ENCODE data around the gene CCNO. TPM values are rescaled to one million over a fixed set of nuclear protein-coding genes. Genes with fewer than 3 reads are reported as not detected.

Gene CCNO
- total RNA-seq = 1.6 and 2.1 TPM in 2 replicates

GRCh38 chr5:55232985-55233928 is at the start of gene CCNO:
Gene CCNO, minus strand, starts transcription at chr5:55233608. Its CDS starts 85 bp downstream, at chr5:55233523.

GRCh38 chr5:55226934-55227663 is 6.3 kb downstream of the CCNO start, which contains the start of gene MCIDAS:
Gene MCIDAS, minus strand, starts transcription at chr5:55227315. Its CDS starts 177 bp downstream, at chr5:55227138.

Other genes starting within 250 kb of the CCNO start
- 0.68 TPM in 1 of 2 replicates, not detected in the other for gene ESM1, start 248.0 kb downstream of the CCNO start, total RNA-seq
- gene GZMK, start 209.4 kb downstream of the CCNO start, total RNA-seq = not detected in 2 replicates
- not detected in 2 replicates for gene GZMA, start 131.0 kb downstream of the CCNO start, total RNA-seq
- gene GPX8, start 73.4 kb downstream of the CCNO start, total RNA-seq = 11.6 and 35.5 TPM in 2 replicates
- under 0.01 TPM in 1 of 2 replicates, not detected in the other for gene CDC20B, start 60.4 kb downstream of the CCNO start, total RNA-seq
- gene MCIDAS, start 6.3 kb downstream of the CCNO start, total RNA-seq = 0.07 TPM in 1 of 2 replicates, not detected in the other
- gene DHX29, start 74.1 kb upstream of the CCNO start, total RNA-seq = 23.9 and 30.7 TPM in 2 replicates
- gene MTREX, start 74.4 kb upstream of the CCNO start, total RNA-seq = 110 and 125 TPM in 2 replicates

Data from nasal cavity respiratory epithelium epithelial cell of viscerocranial mucosa (primary cell).